Ovary (tissue), 9 donors: ENCODE measurements around the gene KLHL1. TPM values are rescaled to one million over a fixed set of nuclear protein-coding genes. Genes with fewer than 3 reads are reported as not detected.

Source experiments
- DNase-seq, 5 donors: peaks; one replicate each; pipeline ENCODE4 v3.0.0-alpha.2; 2019 to 2020
- H3K27ac ChIP-seq, 2 donors: fragments of 200-600 bp; one replicate each; pipeline versions ENCODE4 v1.5.1 to v1.8.0; 2019 to 2022
- H3K27me3 ChIP-seq: fragments of 200-600 bp; one replicate; pipeline ENCODE4 v1.8.0; 2022
- H3K36me3 ChIP-seq: fragments of 200-600 bp; sonication (generic); one replicate; pipeline ENCODE4 v1.5.1; 2019
- H3K4me1 ChIP-seq: one replicate; pipeline ENCODE4 v1.8.1; 2013; ENCODE audit warnings: mild to moderate bottlenecking, moderate library complexity; ENCODE audit not compliant: insufficient read depth
- H3K4me3 ChIP-seq: fragments of 200-600 bp; sonication (generic); one replicate; pipeline ENCODE4 v1.5.1; 2017
- H3K9me3 ChIP-seq, 2 donors: fragments of 200-600 bp in 1 of 2; sonication (generic) in 1 of 2; one replicate each; pipeline versions ENCODE4 v1.5.1 to v1.8.1; 2013 to 2019; ENCODE audit warnings: mild to moderate bottlenecking in 1 of 2, moderate library complexity in 1 of 2
- EP300 ChIP-seq: sonication (generic); formaldehyde crosslinking; IDR thresholded peaks from one replicate; pipeline ENCODE4 v1.6.1; 2017; ENCODE audit warnings: antibody characterized with exemption
- POLR2A ChIP-seq: fragments of 450-650 bp; IDR thresholded peaks from one replicate; pipeline ENCODE4 v1.6.1; 2017; ENCODE audit warnings: antibody characterized with exemption, mild to moderate bottlenecking, moderate library complexity
- WGBS, 3 donors: extraction: QIAGEN DNeasy Blood & Tissue Kit in 1 of 3; methylation state at CpG; one replicate each; pipeline versions ENCODE4 v1.1.5 to v1.1.7; 2013 to 2017; 5-methylcytosine and 5-hydroxymethylcytosine counted together
- intact Hi-C, 4 donors: fragments of 100-400 bp; cut with DNase I; formaldehyde crosslinking; loops; one replicate each; pipeline versions ENCODE4 v1.11.0 to v1.15.1; 2022 to 2023
- polyA plus RNA-seq, 2 donors: library from polyadenylated mRNA; stranded (reverse); fragments of 200-250 nt in 1 of 2; fragments of 350-450 nt in 1 of 2; fragmentation: Illumina TruSeq in 1 of 2; extraction: RNeasy Lipid Tissue Mini Kit (QIAGEN cat#74804) in 1 of 2; gene quantifications; one replicate each; pipeline ENCODE4 v1.2.3, GENCODE V29; 2013 to 2014
- total RNA-seq, 7 donors: library from RNA; depleted of rRNA in 2 of 7; stranded (reverse); fragments of >200 nt in 2 of 7; fragmentation: NEBNext Ultra II Directional in 3 of 7; extraction: Animal tissue kit (Norgen Biotek cat#: 25700) in 3 of 7; gene quantifications; one replicate each; pipeline versions ENCODE4 v1.1.0 to v1.2.4, GENCODE V29; 2016 to 2023
- TF ChIP-seq, protein P1 (sequence below), 3 donors: fragments of 450-650 bp in 2 of 3; fragments of 200-600 bp in 1 of 3; IDR thresholded peaks; one replicate each; pipeline versions ENCODE4 v1.5.1 to v1.8.0; 2016 to 2022; ENCODE audit warnings: antibody characterized with exemption in 3 of 3, mild to moderate bottlenecking in 1 of 3
- donor health status: DM: no; HTN: no; CAD: no; lungs with moderate emphysema.
- donor health status: DM: no; HTN: no; CAD: no.
- donor health status: Bipolar disorder and iron deficiency.
- donor health status: DM: yes; HTN: yes; CAD: no.
- donor health status: DM: no; HTN: no; CAD: no.
- donor health status: DM: yes; HTN: yes; CAD: no.

KLHL1 gene
- total and polyA plus RNA-seq, 9 donors: not detected

DNA sequence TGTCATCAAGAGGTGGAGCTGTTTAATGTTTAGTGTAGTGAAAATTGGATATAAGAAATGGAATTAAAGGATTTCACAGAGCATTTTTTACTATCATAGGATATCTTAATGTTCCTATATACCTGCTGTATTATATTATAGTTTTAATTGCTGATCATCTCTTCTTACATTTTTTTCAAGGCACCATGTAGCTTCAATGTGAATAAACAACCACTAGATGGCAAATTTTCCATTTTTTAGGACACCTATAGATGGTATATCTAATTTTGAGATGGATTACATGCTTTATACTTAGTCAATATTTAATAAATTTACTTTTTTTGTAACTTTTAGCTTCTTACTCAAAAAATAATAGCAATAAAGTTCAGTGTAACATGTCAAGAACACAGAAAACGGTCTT is 9.6 kb downstream of the KLHL1 start:
- no peaks in the 10 kb centered on the region for H3K4me1 ChIP-seq
- H3K9me3 ChIP-seq: no peaks in the 10 kb centered on the region
- H3K36me3 ChIP-seq: no peaks in the 10 kb centered on the region
- 47 to 55% (median 49%) methylated on average over 1 of the region's 1 CpG for WGBS, 3 donors
- DNase-seq: no peak
- no peak overlapping the region for H3K27ac ChIP-seq
- no peaks in the 10 kb centered on the region for H3K27me3 ChIP-seq
- no peak overlapping the region for H3K4me3 ChIP-seq
- intact Hi-C loops: no loop called here
- TF ChIP-seq EP300 (no peak), POLR2A (no peak)

DNA sequence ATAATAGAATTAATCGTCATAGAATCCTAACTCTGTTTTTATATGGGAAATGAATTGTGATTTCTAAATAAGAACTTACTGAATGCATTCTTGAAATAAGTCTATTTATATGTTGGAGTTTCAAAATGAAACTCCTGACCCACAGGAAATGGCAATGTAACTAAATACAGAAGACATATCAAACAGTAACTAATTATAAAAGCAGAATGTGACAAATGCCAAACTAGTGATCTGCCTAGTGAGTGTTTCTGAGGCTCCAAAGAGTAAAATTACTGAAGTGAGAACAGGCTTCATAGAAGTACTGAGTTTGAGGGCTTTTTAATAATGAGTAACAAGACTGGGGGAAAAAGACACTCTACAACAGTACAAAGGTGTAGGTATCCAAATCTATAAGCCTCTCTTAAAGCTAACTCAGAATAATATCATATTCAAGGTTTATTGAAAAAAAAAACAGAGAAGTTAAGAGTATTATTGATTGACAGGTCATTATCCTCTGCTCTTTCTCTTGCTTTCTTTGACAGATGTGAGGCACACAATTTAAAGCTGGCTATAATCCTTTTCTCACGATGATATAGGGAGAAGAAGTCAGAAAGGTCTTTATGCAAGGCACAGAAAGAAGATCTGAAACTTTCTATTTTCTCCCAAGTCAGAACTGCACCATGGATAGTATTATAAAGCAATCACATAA is 18.1 kb downstream of the KLHL1 start:
- Histone ChIP-seq H3K36me3 (no peaks in the 10 kb centered on the region), H3K4me1 (no peaks in the 10 kb centered on the region), H3K9me3 (no peaks in the 10 kb centered on the region), H3K4me3 (no peak overlapping the region), H3K27ac (no peak overlapping the region), H3K27me3 (no peaks in the 10 kb centered on the region)
- intact Hi-C loops: no loop called here
- no peak for DNase-seq
- TF ChIP-seq EP300 (no peak), POLR2A (no peak)
- TF ChIP-seq, protein P1, sequence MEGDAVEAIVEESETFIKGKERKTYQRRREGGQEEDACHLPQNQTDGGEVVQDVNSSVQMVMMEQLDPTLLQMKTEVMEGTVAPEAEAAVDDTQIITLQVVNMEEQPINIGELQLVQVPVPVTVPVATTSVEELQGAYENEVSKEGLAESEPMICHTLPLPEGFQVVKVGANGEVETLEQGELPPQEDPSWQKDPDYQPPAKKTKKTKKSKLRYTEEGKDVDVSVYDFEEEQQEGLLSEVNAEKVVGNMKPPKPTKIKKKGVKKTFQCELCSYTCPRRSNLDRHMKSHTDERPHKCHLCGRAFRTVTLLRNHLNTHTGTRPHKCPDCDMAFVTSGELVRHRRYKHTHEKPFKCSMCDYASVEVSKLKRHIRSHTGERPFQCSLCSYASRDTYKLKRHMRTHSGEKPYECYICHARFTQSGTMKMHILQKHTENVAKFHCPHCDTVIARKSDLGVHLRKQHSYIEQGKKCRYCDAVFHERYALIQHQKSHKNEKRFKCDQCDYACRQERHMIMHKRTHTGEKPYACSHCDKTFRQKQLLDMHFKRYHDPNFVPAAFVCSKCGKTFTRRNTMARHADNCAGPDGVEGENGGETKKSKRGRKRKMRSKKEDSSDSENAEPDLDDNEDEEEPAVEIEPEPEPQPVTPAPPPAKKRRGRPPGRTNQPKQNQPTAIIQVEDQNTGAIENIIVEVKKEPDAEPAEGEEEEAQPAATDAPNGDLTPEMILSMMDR (IDR thresholded peaks at IDR 0.05): no peak
- WGBS, 3 donors: 73 to 81% (median 79%) methylated on average over 2 of the region's 2 CpGs

DNA sequence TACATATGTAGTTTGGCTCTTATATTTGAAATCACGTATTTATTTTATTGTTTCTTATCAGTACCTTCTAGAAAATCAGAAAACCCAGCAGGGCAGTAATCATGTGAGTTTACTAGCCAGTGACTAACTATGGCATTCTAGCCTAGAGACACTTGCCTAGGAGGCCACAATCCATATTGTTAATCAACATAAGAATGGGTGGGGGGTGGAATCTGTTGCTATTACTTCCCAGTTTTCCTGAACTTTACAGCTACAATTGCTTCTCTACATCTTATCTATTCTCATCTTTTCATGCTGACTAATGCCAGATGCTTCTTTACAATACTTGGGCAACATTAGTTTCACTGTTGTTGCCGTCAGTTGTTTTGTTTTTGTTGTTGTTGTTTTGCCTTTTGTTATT is 19.3 kb downstream of the KLHL1 start:
- Histone ChIP-seq H3K27me3 (no peaks in the 10 kb centered on the region), H3K9me3 (no peaks in the 10 kb centered on the region), H3K4me3 (no peak overlapping the region), H3K4me1 (no peaks in the 10 kb centered on the region), H3K27ac (no peak overlapping the region), H3K36me3 (no peaks in the 10 kb centered on the region)
- TF ChIP-seq EP300 (no peak), POLR2A (no peak)
- TF ChIP-seq, protein P1 (IDR thresholded peaks at IDR 0.05): no peak
- DNase-seq: no peak
- 48 to 52% (median 50%) methylated on average over 2 of the region's 2 CpGs for WGBS, 3 donors
- intact Hi-C loops: no loop called here

DNA sequence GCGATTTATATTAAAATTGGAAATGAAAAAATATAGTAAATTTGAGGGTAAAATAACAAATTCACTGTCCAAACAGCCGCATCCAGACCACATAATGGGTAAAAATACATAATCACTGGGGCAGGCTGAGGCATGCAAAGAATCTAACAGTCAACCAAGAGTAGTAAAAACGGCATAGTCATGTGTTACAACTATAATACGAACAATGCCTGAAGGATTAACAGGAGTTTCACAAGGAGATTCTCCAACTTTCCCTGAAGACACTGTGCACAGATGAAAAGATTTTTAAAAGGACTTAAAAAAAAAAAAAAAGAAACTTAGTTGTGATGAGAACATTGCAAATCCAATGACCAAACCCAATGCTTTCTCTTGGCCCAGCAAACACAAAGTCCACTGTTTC is 21.0 kb downstream of the KLHL1 start:
- intact Hi-C loops: no loop called here
- no peak overlapping the region for H3K27ac ChIP-seq
- no peaks in the 10 kb centered on the region for H3K4me1 ChIP-seq
- 72 to 79% (median 75%) methylated on average over 4 of the region's 4 CpGs for whole genome bisulfite sequencing, 3 donors
- no peaks in the 10 kb centered on the region for H3K36me3 ChIP-seq
- no peaks in the 10 kb centered on the region for H3K27me3 ChIP-seq
- H3K9me3 ChIP-seq: no peaks in the 10 kb centered on the region
- no peak overlapping the region for H3K4me3 ChIP-seq
- TF ChIP-seq, protein P1 (IDR thresholded peaks at IDR 0.05): no peak
- TF ChIP-seq EP300 (no peak), POLR2A (no peak)
- no peak for DNase-seq

DNA sequence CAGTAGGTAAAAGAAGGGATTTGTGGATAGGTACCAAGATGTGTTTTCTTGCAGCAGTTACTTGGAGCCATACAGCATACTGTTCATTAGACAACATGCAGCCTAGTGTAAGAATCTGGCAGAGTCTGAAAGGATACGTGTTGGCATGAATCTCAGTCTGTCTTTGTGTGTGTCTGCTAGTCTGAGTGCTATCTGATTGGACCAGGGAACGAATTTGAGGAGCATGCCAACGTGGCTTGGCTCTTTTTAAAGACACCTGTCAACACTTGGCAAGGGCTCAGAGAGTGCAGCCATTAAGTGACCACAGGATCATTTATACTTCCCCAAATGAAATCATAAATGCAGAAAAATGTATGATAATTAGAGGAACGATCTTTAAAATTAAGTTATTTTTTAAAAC is 28.2 kb downstream of the KLHL1 start:
- H3K4me3 ChIP-seq: no peak overlapping the region

More for the DNA sequence above, 28.2 kb downstream of the KLHL1 start:
- H3K4me1 ChIP-seq: no peaks in the 10 kb centered on the region
- H3K9me3 ChIP-seq: no peaks in the 10 kb centered on the region
- H3K27ac ChIP-seq: no peak overlapping the region
- 17 to 31% (median 19%) methylated on average over 4 of the region's 4 CpGs for WGBS, 3 donors
- H3K27me3 ChIP-seq: no peaks in the 10 kb centered on the region
- intact Hi-C loops: no loop called here
- H3K36me3 ChIP-seq: no peaks in the 10 kb centered on the region
- TF ChIP-seq, protein P1 (IDR thresholded peaks at IDR 0.05): no peak
- DNase-seq: no peak
